ENCODE data around the gene PDS5B. TPM values are rescaled to one million over a fixed set of nuclear protein-coding genes. Genes with fewer than 3 reads are reported as not detected.

The PDS5B gene
- total RNA-seq, 1 donor from 2014 or later: 59.2 TPM

DNA sequence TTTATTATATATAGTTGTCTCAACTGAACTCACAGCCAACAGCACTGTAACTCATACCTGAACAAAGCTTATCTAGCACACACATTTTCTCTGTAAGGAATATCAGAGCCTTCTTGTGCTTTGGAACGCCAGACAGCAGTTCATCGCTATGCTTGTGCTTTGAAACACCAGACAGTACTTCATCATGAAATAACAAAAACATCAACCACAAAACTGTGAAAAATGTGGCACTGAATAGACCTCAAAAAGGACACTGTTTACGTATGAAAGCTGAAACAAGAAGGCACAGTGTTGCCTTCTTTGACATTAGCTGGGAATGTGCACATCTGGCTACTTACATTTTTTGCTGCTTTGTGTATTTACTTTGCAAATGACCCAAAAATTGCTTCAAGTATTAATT lies 160.2 kb downstream of the PDS5B start:
- DNase-seq: no peak
- Mint-ChIP-seq H3K4me3 (ENCODE audit: unreplicated experiment) (no peak overlapping the region), H3K36me3 (ENCODE audit: unreplicated experiment) (no peaks in the 10 kb centered on the region), H3K9me3 (ENCODE audit: unreplicated experiment) (peaks cover 1% of the 10 kb centered on the region), H3K27ac (ENCODE audit: unreplicated experiment) (no peak overlapping the region), H3K4me1 (ENCODE audit: low read depth, unreplicated experiment) (no peaks in the 10 kb centered on the region), H3K27me3 (ENCODE audit: unreplicated experiment) (no peaks in the 10 kb centered on the region)
- TF ChIP-seq, protein P1, sequence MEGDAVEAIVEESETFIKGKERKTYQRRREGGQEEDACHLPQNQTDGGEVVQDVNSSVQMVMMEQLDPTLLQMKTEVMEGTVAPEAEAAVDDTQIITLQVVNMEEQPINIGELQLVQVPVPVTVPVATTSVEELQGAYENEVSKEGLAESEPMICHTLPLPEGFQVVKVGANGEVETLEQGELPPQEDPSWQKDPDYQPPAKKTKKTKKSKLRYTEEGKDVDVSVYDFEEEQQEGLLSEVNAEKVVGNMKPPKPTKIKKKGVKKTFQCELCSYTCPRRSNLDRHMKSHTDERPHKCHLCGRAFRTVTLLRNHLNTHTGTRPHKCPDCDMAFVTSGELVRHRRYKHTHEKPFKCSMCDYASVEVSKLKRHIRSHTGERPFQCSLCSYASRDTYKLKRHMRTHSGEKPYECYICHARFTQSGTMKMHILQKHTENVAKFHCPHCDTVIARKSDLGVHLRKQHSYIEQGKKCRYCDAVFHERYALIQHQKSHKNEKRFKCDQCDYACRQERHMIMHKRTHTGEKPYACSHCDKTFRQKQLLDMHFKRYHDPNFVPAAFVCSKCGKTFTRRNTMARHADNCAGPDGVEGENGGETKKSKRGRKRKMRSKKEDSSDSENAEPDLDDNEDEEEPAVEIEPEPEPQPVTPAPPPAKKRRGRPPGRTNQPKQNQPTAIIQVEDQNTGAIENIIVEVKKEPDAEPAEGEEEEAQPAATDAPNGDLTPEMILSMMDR (IDR thresholded peaks at IDR 0.05; ENCODE audit: partially characterized antibody, unreplicated experiment): no peak

DNA sequence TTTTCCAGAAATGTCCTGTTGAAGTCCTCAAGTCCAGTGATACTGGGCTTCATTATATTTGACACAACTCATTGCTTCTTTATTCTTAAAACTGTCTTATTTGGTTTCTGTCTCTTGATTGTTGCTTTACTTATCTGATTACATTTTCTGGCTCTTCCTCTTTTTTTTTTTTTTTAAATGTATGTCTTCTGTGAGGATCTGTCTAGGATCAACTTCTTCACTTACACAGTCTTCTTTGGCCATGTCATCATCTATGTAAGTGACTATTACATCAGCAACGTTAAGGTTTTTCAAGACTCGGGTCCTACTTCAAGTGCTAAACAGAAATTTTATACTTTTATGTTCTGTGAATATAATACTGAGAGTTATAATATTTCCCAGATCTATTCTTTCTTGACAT lies 162.1 kb downstream of the PDS5B start:
- H3K36me3 Mint-ChIP-seq (ENCODE audit: unreplicated experiment): no peaks in the 10 kb centered on the region
- no peak overlapping the region for H3K27ac Mint-ChIP-seq (ENCODE audit: unreplicated experiment)
- peaks cover 2% of the 10 kb centered on the region for H3K27me3 Mint-ChIP-seq (ENCODE audit: unreplicated experiment)
- peaks cover 1% of the 10 kb centered on the region for H3K9me3 Mint-ChIP-seq (ENCODE audit: unreplicated experiment)
- no peak overlapping the region for H3K4me3 Mint-ChIP-seq (ENCODE audit: unreplicated experiment)
- TF ChIP-seq, protein P1 (IDR thresholded peaks at IDR 0.05; ENCODE audit: partially characterized antibody, unreplicated experiment): no peak
- DNase-seq: no peak
- no peaks in the 10 kb centered on the region for H3K4me1 Mint-ChIP-seq (ENCODE audit: low read depth, unreplicated experiment)

DNA sequence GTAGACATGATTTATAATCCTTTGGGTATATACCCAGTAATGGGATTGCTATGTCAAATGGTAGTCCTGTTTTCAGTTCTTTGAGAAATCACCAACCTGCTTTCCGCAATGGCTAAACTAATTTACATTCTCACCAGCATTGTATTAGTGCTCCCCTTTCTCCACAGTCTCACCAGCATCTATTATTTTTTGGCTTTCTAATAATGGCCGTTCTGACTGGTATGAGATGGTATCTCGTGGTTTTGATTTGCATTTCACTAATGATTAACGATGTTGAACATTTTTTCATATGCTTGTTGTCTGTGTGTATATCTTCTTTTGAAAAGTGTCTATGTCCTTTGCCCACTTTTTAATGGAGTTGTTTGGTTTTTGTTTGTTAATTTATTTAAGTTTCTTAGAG lies 165.1 kb downstream of the PDS5B start:
- H3K4me1 Mint-ChIP-seq (ENCODE audit: low read depth, unreplicated experiment): no peaks in the 10 kb centered on the region
- no peak overlapping the region for H3K4me3 Mint-ChIP-seq (ENCODE audit: unreplicated experiment)
- no peaks in the 10 kb centered on the region for H3K36me3 Mint-ChIP-seq (ENCODE audit: unreplicated experiment)
- TF ChIP-seq, protein P1 (IDR thresholded peaks at IDR 0.05; ENCODE audit: partially characterized antibody, unreplicated experiment): no peak
- DNase-seq: no peak
- peaks cover 2% of the 10 kb centered on the region for H3K27me3 Mint-ChIP-seq (ENCODE audit: unreplicated experiment)
- H3K27ac Mint-ChIP-seq (ENCODE audit: unreplicated experiment): no peak overlapping the region
- H3K9me3 Mint-ChIP-seq (ENCODE audit: unreplicated experiment): no peaks in the 10 kb centered on the region

DNA sequence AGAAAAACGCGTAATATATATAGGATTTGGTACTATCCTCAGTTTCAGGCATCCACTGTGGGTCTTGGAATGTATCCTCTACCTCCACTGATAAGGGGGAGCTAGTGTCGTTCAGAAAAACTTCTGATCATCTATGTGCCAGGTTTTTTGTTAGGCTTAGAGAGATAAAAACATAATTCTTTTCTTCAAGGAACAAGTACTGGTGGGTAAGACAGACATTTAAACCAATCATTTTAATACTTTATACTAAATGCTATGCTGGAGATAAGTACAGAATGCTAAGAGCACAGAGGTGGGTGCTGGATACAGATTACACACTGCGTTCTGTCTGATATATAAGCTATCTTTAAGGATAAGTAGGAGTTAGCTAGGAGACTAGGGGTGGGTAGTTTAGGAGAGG lies 166.1 kb downstream of the PDS5B start:
- Mint-ChIP-seq H3K27me3 (ENCODE audit: unreplicated experiment) (peaks cover 2% of the 10 kb centered on the region), H3K4me3 (ENCODE audit: unreplicated experiment) (no peak overlapping the region), H3K36me3 (ENCODE audit: unreplicated experiment) (no peaks in the 10 kb centered on the region), H3K4me1 (ENCODE audit: low read depth, unreplicated experiment) (no peaks in the 10 kb centered on the region), H3K9me3 (ENCODE audit: unreplicated experiment) (no peaks in the 10 kb centered on the region), H3K27ac (ENCODE audit: unreplicated experiment) (no peak overlapping the region)
- TF ChIP-seq, protein P1 (IDR thresholded peaks at IDR 0.05; ENCODE audit: partially characterized antibody, unreplicated experiment): no peak
- no peak for DNase-seq

DNA sequence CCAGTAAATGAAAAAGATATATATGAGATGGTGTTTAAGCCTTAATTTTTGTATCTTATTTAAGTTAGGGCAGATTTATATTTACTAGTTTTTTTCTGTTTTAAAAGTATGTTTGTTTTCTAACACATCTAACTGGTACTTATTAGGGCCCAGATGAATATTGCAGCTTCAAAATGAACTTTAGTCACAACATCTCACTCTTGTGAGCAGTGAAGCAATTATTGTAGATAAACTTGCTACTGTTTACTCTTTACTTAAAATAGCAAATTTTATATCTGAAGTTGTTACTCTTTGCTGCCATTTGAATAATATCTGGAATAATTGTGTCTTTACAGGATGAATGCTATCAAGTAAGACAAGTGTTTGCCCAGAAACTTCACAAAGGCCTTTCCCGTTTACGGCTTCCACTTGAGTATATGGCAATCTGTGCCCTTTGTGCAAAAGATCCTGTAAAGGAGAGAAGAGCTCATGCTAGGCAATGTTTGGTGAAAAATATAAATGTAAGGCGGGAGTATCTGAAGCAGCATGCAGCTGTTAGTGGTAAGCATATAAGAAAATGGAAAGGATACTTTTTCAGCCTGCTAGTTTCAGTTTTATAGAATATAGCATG lies 166.8 kb downstream of the PDS5B start:
- Mint-ChIP-seq H3K9me3 (ENCODE audit: unreplicated experiment) (no peaks in the 10 kb centered on the region), H3K27me3 (ENCODE audit: unreplicated experiment) (peaks cover 2% of the 10 kb centered on the region), H3K36me3 (ENCODE audit: unreplicated experiment) (no peaks in the 10 kb centered on the region), H3K4me3 (ENCODE audit: unreplicated experiment) (no peak overlapping the region), H3K27ac (ENCODE audit: unreplicated experiment) (no peak overlapping the region), H3K4me1 (ENCODE audit: low read depth, unreplicated experiment) (no peaks in the 10 kb centered on the region)
- TF ChIP-seq, protein P1 (IDR thresholded peaks at IDR 0.05; ENCODE audit: partially characterized antibody, unreplicated experiment): no peak
- DNase-seq: no peak

Measured in glutamatergic neuron (in vitro differentiated cells).